Retinal pigment epithelial cell (primary cell): ENCODE measurements around the gene AKR1C4.
"Not testable (repeated sequence)": the region's sequence is repeated elsewhere in the genome, so short reads cannot be mapped to it uniquely, and the experiment has no call there.

Experiments
- DNase-seq: peaks from one replicate; pipeline ENCODE4 v3.0.0-alpha.2; 2010; ENCODE audit warnings: low read depth
- H3K4me3 ChIP-seq: 2 replicates; pipeline ENCODE4 v1.5.1; 2011; ENCODE audit warnings: mild to moderate bottlenecking, low read length, control low read depth, moderate library complexity
- CTCF ChIP-seq: conservative IDR thresholded peaks from 2 replicates; pipeline ENCODE4 v1.5.1; 2011; ENCODE audit warnings: low read depth, low read length, control low read depth, inconsistent platforms

AKR1C4 gene

GRCh38 chr10:5157501-5157900, 39.1 kb upstream of the AKR1C4 start:
- no peak for DNase-seq
- TF ChIP-seq CTCF, result no peak
- H3K4me3 ChIP-seq, result no peak overlapping the region

- H3K4me3 ChIP-seq, result no peak overlapping the region
- peak; percentile 1 for DNase-seq
- TF ChIP-seq CTCF, result no peak
Observed at GRCh38 chr10:5159126-5159525, 37.5 kb upstream of the AKR1C4 start.

- DNase-seq, result no peak
- TF ChIP-seq CTCF, result no peak
- no peak overlapping the region for H3K4me3 ChIP-seq
Observed at GRCh38 chr10:5163487-5163886, 33.1 kb upstream of the AKR1C4 start.

GRCh38 chr10:5165738-5166137, 30.9 kb upstream of the AKR1C4 start:
- H3K4me3 ChIP-seq, result no peak overlapping the region
- no peak for DNase-seq
- TF ChIP-seq CTCF, result no peak

- H3K4me3 ChIP-seq, result no peak overlapping the region
- no peak for DNase-seq
- no peak for TF ChIP-seq CTCF
Observed at GRCh38 chr10:5168897-5169420, 27.7 kb upstream of the AKR1C4 start.

- DNase-seq, H3K4me3 ChIP-seq: not testable (repeated sequence)
Observed at GRCh38 chr10:5175581-5175980, 21.1 kb upstream of the AKR1C4 start.

- H3K4me3 ChIP-seq, DNase-seq: not testable (repeated sequence)
Observed at GRCh38 chr10:5180503-5180902, 16.1 kb upstream of the AKR1C4 start.

- no peak overlapping the region for H3K4me3 ChIP-seq
- no peak for TF ChIP-seq CTCF
- DNase-seq, result no peak
Observed at GRCh38 chr10:5183923-5184322, 12.7 kb upstream of the AKR1C4 start.
